ENCODE measurements around the gene ITPA. TPM values are rescaled to one million over a fixed set of nuclear protein-coding genes. Genes with fewer than 3 reads are reported as not detected.

Gene ITPA
- total RNA-seq, 2 experiments from 2014 or later, result 42.3 to 49.2 TPM

DNA sequence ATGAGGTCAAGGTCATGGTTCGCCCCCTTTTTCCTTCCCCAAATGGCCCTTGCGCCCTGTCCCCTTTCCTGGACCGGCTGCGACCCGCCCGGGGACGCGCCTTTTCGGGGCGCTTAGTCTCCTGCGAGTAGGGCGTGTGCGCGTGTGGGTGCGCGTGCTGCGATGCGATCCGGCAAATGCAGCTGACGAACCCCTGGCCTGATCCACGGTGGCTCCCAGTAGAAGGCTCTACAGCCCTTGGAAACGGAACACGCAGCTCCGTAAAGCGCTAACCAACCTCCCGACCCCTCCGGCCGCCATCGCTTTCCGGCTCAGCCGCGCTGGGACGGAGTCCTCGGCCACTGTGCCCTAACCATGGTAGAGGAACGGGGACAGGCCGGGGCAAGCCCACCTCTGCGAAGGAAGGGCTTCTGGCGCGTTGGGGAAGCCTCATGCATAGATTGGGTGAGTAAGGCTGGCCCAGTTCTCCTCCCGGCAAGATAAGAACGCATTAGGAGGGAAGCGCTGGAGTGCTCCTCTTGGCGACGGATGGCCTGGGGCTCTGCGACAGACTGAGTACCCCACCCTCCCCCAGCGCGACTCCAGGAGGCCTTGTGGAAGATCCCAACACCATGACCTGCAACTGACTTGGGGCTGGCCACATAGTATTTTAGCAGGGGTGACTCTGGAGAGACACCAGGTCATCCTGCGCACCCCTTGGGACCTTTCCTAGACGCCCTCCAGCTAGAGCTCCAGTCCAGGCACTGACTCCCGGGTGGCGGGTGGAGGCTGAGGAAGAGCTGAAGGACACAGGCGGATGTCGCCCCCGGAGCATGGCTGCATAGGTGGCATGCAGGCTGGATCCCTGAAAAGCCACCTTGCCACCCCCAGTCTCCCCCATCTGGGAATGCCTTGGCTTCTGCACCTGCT lies 30.8 kb downstream of the ITPA start:
- Mint-ChIP-seq H3K27ac (no peak overlapping the region), H3K27me3 (peaks cover 55% of the 10 kb centered on the region), H3K4me1 (peaks cover 15% of the 10 kb centered on the region), H3K36me3 (ENCODE audit: low read depth) (peaks cover 3% of the 10 kb centered on the region), H3K4me3 (peak overlapping the region; percentile 87), H3K9me3 (no peaks in the 10 kb centered on the region)
- DNase-seq, result no peak
- CTCF ChIA-PET, result interaction anchor here (0.7 to 1.6 kb wide), 4 partner anchors 8 to 437 kb away, joined by 3 to 7 read pairs (median 5); no protein-coding TSS in a partner anchor
- POLR2A ChIA-PET, result interaction anchor here (0.6 to 1.8 kb wide), 6 partner anchors 9 to 81 kb away, joined by 3 to 9 read pairs (median 4); partner anchors contain the start of gene ITPA

DNA sequence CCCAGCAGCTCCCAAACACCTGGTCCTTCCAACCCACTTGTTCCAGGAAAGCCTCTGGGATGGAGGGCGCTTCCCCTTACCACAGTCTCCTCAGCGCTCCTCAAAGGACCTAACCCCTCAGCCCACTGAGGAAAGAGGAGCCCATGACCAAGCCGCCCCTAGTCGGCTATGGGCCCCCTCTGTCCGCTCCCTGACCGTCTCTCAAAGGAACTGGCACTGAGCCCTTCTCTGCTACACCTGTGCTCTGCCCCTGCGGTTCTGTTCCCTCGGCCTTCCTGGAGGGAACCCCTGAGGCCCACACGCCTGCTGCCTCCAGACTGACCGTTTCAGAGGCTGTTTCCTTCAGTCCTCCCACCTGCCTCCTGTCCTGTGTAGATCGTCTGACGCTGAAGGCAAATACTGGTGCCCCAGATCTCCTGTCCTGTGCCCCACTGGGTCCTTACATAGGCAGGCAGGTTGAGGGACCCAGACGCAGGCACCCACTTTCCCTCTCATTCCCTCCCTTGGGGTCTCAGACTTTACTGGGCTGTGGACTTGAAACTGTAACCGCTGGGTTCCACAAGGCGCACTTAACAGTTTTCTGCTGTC lies 31.6 kb downstream of the ITPA start:
- DNase-seq, result no peak
- H3K36me3 Mint-ChIP-seq (ENCODE audit: low read depth), result peaks cover 3% of the 10 kb centered on the region
- no peak overlapping the region for H3K27ac Mint-ChIP-seq
- H3K9me3 Mint-ChIP-seq, result no peaks in the 10 kb centered on the region
- peaks cover 15% of the 10 kb centered on the region for H3K4me1 Mint-ChIP-seq
- H3K27me3 Mint-ChIP-seq, result peaks cover 55% of the 10 kb centered on the region
- peak overlapping the region; percentile 36 for H3K4me3 Mint-ChIP-seq
- POLR2A ChIA-PET, result interaction anchor here (1.6 kb wide), 1 partner anchor 11 kb away, joined by 4 read pairs; no protein-coding TSS in a partner anchor
- CTCF ChIA-PET, result no interaction called here

DNA sequence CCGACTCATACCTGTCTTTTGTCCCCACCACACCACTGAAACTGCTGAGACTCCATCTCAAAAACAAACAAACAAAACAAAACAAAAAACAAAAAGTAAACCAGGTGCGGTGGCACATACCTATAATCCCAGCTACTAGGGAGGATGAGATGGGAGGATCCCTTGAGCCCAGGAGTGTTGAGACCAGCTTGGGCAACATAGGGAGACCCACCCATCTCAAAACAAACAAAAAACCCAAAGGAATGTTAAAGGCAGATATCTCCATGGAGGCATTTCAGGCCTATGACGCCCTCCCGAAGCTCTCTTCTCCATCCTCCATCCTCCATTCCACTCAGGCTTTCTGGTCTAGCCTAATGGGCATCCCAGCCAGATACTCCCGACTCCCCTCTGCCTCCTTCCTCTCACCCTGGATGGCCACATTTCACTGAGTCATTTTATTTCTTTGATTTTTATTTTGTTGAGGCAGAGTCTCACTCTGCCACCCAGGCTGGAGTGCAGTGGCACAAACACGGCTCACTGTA lies 32.9 kb downstream of the ITPA start:
- H3K27ac Mint-ChIP-seq, result no peak overlapping the region
- no peaks in the 10 kb centered on the region for H3K9me3 Mint-ChIP-seq
- peaks cover 11% of the 10 kb centered on the region for H3K4me1 Mint-ChIP-seq
- H3K36me3 Mint-ChIP-seq (ENCODE audit: low read depth), result peaks cover 3% of the 10 kb centered on the region
- DNase-seq, result no peak
- CTCF ChIA-PET, result interaction anchor here (1.0 to 1.1 kb wide), 2 partner anchors 23 to 189 kb away, joined by 3 read pairs; no protein-coding TSS in a partner anchor
- peaks cover 48% of the 10 kb centered on the region for H3K27me3 Mint-ChIP-seq
- H3K4me3 Mint-ChIP-seq, result no peak overlapping the region
- POLR2A ChIA-PET, result interaction anchor here (0.7 to 1.6 kb wide), 2 partner anchors 10 to 35 kb away, joined by 3 to 4 read pairs; no protein-coding TSS in a partner anchor

DNA sequence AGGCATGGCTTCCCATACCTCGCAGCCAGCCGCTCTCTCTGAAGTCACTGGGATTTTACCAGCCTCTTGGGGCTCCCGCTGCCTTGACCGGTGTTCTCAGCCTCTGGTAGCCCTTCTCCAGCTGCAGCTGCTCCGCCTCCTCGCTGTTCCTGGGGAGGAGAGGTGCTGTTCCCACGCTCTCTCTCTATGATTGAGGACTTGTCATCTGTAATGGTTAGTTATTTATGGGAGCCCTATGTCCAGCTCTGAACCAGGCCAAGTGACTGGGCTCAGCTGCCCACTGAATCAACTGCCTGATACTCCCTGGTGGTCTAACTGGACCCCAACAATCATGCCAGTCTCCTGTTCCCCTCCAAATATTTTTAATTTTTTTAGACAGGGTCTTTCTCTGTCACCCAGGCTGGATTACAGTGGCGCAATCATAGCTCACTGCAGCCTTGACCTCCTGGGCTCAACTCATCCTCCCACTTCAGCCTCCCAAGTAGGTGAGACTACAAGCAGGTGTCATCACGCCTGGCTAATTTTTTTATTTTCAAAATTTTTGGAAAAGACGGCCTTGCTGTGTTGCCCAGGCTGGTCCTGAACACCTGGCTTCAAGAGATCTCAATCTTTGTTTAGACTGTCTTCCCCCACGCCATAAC lies 34.5 kb downstream of the ITPA start:
- no peak for DNase-seq
- Mint-ChIP-seq H3K4me3 (no peak overlapping the region), H3K27ac (no peak overlapping the region), H3K27me3 (peaks cover 49% of the 10 kb centered on the region), H3K9me3 (no peaks in the 10 kb centered on the region), H3K36me3 (ENCODE audit: low read depth) (peaks cover 3% of the 10 kb centered on the region), H3K4me1 (peaks cover 13% of the 10 kb centered on the region)
- ChIA-PET POLR2A (no interaction called here), CTCF (no interaction called here)

DNA sequence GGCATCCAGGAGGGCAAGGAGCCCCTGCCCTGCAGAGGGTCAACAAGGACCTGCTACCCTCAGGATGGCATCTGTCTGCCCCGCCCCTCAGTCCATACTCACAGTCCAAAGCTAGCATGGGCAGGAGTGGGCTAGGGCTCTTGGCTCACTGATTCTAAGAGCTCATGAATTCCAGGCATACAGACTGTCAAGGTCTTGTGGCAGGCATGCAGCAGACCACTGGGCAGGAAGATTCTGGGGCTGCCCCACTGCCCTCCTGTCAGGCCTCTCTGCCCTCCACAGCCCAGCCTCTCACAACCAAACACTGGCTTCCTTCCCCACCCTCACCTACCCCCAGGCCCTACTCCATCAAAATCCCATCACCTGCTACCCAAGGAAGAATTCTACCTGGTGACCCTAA lies 35.3 kb downstream of the ITPA start:
- ChIA-PET POLR2A (no interaction called here), CTCF (no interaction called here)
- no peak for DNase-seq
- H3K4me1 Mint-ChIP-seq, result peaks cover 14% of the 10 kb centered on the region
- peaks cover 50% of the 10 kb centered on the region for H3K27me3 Mint-ChIP-seq
- H3K27ac Mint-ChIP-seq, result no peak overlapping the region
- no peaks in the 10 kb centered on the region for H3K9me3 Mint-ChIP-seq
- H3K4me3 Mint-ChIP-seq, result no peak overlapping the region
- H3K36me3 Mint-ChIP-seq (ENCODE audit: low read depth), result peaks cover 3% of the 10 kb centered on the region

DNA sequence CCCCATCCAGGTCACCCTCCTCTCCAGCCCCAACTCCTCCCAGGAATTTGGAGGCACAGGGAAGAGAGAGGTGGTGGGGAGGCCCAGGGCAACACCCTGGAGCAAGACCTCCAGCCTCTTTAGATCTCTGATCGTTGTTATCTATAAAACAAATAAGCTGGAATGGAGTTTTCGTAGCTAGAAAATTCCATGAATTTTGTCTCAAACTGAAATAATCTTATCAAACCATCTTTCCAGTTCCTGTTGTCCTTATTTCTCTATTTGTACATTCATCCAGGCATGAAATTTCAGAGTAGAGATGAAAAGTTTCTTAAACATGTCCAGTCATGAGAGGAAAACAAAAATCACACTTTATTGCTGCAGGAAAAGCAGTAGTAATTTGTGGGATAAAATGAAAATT lies 35.9 kb downstream of the ITPA start:
- peaks cover 47% of the 10 kb centered on the region for H3K27me3 Mint-ChIP-seq
- no peaks in the 10 kb centered on the region for H3K9me3 Mint-ChIP-seq
- no peak overlapping the region for H3K4me3 Mint-ChIP-seq
- H3K27ac Mint-ChIP-seq, result no peak overlapping the region
- H3K36me3 Mint-ChIP-seq (ENCODE audit: low read depth), result no peaks in the 10 kb centered on the region
- POLR2A ChIA-PET, result no interaction called here
- H3K4me1 Mint-ChIP-seq, result peaks cover 10% of the 10 kb centered on the region
- no peak for DNase-seq
- CTCF ChIA-PET, result interaction anchor here (0.6 kb wide), 1 partner anchor 746 kb away, joined by 3 read pairs; no protein-coding TSS in a partner anchor

DNA sequence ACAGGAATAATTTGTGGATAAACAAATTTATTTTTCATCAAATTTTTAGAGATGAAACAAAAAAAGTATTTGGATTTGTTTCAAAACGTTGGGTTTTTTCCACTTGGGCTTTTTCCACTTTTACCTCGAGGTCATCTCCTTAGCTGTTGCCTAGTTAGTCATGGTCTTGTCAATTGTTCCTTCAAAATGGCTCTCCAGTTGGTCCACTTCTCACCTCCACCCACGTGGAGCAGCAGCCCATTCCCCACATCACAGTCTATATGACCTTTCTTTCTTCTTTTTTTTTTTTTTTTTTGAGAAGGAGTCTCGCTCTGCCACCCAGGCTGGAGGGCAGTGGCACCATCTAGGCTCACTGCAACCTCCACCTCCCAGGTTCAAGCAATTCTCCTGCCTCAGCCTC lies 36.4 kb downstream of the ITPA start:
- peaks cover 8% of the 10 kb centered on the region for H3K4me1 Mint-ChIP-seq
- no peaks in the 10 kb centered on the region for H3K36me3 Mint-ChIP-seq (ENCODE audit: low read depth)
- H3K27me3 Mint-ChIP-seq, result peaks cover 42% of the 10 kb centered on the region
- no peaks in the 10 kb centered on the region for H3K9me3 Mint-ChIP-seq
- CTCF ChIA-PET, result interaction anchor here (0.6 kb wide), 1 partner anchor 745 kb away, joined by 3 read pairs; no protein-coding TSS in a partner anchor
- H3K4me3 Mint-ChIP-seq, result no peak overlapping the region
- POLR2A ChIA-PET, result no interaction called here
- H3K27ac Mint-ChIP-seq, result no peak overlapping the region
- DNase-seq, result no peak

DNA sequence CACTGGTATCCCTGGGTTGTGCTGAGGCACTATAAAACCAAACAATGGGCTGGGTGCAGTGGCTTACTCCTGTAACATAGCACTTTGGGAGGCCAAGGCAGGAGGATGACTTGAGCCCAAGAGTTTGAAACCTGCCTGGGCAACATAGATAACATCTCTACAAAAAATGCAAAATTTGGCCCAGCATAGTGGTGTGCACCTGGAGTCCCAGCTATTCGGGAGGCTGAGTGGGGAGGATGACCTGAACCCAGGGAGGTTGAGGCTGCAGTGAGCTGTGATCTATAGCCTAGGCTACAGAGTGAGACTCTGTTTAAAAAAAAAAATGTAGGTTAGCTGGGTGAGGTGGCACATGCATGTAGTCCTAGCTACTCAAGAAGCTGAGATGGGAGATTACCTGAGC lies 37.4 kb downstream of the ITPA start:
- DNase-seq, result no peak
- ChIA-PET POLR2A (no interaction called here), CTCF (interaction anchor here (0.6 kb wide), 1 partner anchor 51 kb away, joined by 3 read pairs; no protein-coding TSS in a partner anchor)
- peaks cover 8% of the 10 kb centered on the region for H3K4me1 Mint-ChIP-seq
- H3K27me3 Mint-ChIP-seq, result peaks cover 33% of the 10 kb centered on the region
- no peak overlapping the region for H3K27ac Mint-ChIP-seq
- H3K4me3 Mint-ChIP-seq, result no peak overlapping the region
- H3K9me3 Mint-ChIP-seq, result no peaks in the 10 kb centered on the region
- H3K36me3 Mint-ChIP-seq (ENCODE audit: low read depth), result no peaks in the 10 kb centered on the region

DNA sequence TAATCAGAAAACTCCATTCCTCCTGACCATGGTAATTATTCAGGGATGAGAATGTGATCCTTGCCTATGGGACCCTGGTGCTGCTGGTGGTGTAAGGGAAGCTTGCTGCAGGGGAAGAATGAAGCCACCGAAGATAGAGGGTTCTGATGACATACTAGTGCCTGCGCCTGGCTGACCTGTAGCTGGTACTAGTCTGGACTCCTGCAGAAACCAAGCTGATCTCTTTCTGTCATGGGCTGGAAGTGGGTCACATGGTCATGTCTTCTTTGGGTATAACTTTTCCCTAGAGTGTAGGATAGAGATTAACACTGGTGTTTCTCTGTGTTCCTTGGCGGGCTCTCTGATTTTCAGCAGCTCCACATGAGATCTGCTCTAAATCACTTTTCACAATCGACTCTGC lies 38.3 kb downstream of the ITPA start:
- H3K9me3 Mint-ChIP-seq, result no peaks in the 10 kb centered on the region
- ChIA-PET POLR2A (interaction anchor here (1.7 kb wide), 1 partner anchor 45 kb away, joined by 4 read pairs; no protein-coding TSS in a partner anchor), CTCF (interaction anchor here (0.6 to 2.4 kb wide), 6 partner anchors 9 to 449 kb away, joined by 3 to 7 read pairs (median 6); partner anchors contain the start of gene SLC4A11)
- no peak for DNase-seq
- no peaks in the 10 kb centered on the region for H3K36me3 Mint-ChIP-seq (ENCODE audit: low read depth)
- H3K27ac Mint-ChIP-seq, result no peak overlapping the region
- H3K27me3 Mint-ChIP-seq, result peaks cover 27% of the 10 kb centered on the region
- peaks cover 8% of the 10 kb centered on the region for H3K4me1 Mint-ChIP-seq
- no peak overlapping the region for H3K4me3 Mint-ChIP-seq

DNA sequence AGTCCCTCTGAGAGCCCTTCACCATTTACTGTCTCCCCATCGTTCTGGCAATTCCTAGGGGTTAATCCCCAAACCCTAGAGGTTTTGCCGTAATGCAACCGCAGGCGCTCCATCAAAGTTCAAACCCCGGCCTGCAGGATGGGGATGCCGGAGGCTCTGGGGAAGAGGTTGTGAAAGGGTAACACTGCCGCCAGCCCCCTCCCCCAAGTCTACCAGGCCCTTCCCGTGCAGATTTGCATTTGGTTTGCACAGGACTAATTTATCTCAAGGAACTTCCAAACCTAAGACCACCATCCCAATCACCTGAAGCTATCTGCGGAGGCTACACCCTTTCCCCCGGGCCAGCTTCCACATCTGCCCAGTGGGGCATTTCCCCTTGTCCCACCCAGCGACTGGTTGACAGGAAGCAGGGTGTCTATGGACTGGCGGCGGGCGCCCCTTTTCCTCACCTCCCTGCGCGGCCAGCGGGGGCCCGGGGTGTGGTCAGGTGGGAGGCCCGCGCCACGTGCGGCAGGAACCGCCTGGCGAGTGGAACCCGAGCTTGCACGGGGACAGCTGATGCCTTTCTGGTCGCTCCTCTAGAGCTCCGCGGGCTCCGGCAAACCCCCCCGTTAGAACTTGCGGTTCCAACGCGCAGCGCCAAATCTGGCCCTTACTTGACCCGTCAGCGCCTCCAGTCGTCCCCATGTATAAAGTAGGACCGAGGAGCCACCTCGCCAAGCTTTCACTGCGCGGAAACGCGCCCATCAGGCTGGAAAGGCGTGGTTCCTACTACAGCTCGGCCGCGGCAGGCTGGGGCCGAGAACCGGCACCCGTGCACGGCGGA lies 39.1 kb downstream of the ITPA start:
- ChIA-PET CTCF (interaction anchor here (1.0 to 2.4 kb wide), 6 partner anchors 9 to 448 kb away, joined by 3 to 7 read pairs (median 4); partner anchors contain the start of gene SLC4A11), POLR2A (interaction anchor here (1.4 to 2.1 kb wide), 3 partner anchors 9 to 418 kb away, joined by 3 to 9 read pairs (median 4); partner anchors contain the start of gene SLC4A11)
- H3K4me3 Mint-ChIP-seq, result peak overlapping the region; percentile 30
- no peak overlapping the region for H3K27ac Mint-ChIP-seq
- peaks cover 8% of the 10 kb centered on the region for H3K4me1 Mint-ChIP-seq
- peaks cover 27% of the 10 kb centered on the region for H3K27me3 Mint-ChIP-seq
- peak; percentile 31 for DNase-seq
- H3K9me3 Mint-ChIP-seq, result no peaks in the 10 kb centered on the region
- no peaks in the 10 kb centered on the region for H3K36me3 Mint-ChIP-seq (ENCODE audit: low read depth)

DNA sequence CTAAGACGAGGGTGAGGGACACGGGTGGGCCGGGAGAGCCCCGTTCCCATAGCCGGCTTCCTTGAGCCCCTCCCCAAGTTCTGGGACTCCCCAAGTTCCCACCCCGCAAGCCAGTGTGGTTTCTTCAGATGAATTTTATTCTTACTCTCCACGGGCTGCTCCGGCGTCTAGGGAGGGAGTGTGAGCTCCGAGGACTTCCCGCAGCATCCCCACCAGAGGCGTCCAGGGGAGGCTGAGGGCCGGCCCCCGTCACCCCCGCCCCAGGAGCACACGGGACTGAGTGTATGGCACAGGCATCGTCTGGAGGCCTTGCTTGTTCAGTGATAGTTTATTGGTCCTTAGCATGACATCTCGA lies 39.7 kb downstream of the ITPA start:
- Mint-ChIP-seq H3K27me3 (peaks cover 27% of the 10 kb centered on the region), H3K4me1 (peaks cover 8% of the 10 kb centered on the region), H3K4me3 (no peak overlapping the region), H3K36me3 (ENCODE audit: low read depth) (no peaks in the 10 kb centered on the region), H3K27ac (no peak overlapping the region), H3K9me3 (no peaks in the 10 kb centered on the region)
- CTCF ChIA-PET, result interaction anchor here (0.6 to 2.4 kb wide), 6 partner anchors 10 to 195 kb away, joined by 3 to 7 read pairs (median 3); partner anchors contain the start of gene SLC4A11
- POLR2A ChIA-PET, result interaction anchor here (1.4 to 2.1 kb wide), 3 partner anchors 10 to 417 kb away, joined by 3 to 9 read pairs (median 4); partner anchors contain the start of gene SLC4A11
- no peak for DNase-seq

DNA sequence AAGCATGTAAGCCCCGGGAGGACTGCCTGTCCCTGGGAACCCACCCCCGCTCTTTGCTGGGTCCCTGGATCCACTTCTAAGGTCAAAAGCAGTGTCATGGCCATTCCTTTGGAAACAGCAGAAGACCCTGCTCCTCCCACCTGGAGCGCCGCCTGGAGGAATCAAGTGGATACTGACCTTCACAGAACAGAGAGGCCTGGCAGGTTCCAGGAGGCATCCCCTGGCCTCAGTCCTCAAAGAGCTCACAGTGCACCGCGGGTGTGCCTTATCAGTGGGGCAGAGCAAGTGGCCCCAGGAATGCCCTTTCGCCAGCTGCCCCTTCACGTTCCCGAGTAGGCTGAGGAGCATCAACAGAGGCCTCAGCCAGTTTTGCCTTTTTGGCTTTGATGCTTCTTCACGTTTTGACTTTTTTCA lies 40.8 kb downstream of the ITPA start:
- Mint-ChIP-seq H3K27ac (no peak overlapping the region), H3K27me3 (peaks cover 24% of the 10 kb centered on the region), H3K9me3 (no peaks in the 10 kb centered on the region), H3K4me1 (peaks cover 8% of the 10 kb centered on the region), H3K36me3 (ENCODE audit: low read depth) (no peaks in the 10 kb centered on the region), H3K4me3 (no peak overlapping the region)
- CTCF ChIA-PET, result interaction anchor here (1.1 to 1.2 kb wide), 2 partner anchors 22 to 66 kb away, joined by 3 to 4 read pairs; no protein-coding TSS in a partner anchor
- POLR2A ChIA-PET, result interaction anchor here (2.1 kb wide), 1 partner anchor 11 kb away, joined by 9 read pairs; the partner anchor contains the start of gene SLC4A11
- no peak for DNase-seq
